Left kidney (tissue), 2 donors: Measurements from ENCODE around the gene APOL6. TPM values are rescaled to one million over a fixed set of nuclear protein-coding genes. Genes with fewer than 3 reads are reported as not detected.

Experiments
- DNase-seq: peaks from one replicate; pipeline ENCODE4 v3.0.0-alpha.2; 2013
- polyA plus RNA-seq: library from polyadenylated mRNA; unstranded; fragments of 120-200 nt; gene quantifications from one replicate; pipeline ENCODE4 v1.2.1, GENCODE V29; 2013; ENCODE audit not compliant: insufficient read length

Gene APOL6
- polyA plus RNA-seq, 1 donor: 4.8 TPM

GRCh38 chr22:35717572-35717971, 69.3 kb downstream of the APOL6 start, which contains the start of gene APOL5:
APOL5 (plus strand) TSS chr22:35717872; CDS start chr22:35717872, 0 bp downstream.
- no peak for DNase-seq

Other genes with a start within 250 kb of the APOL6 start
- 72.4 TPM for gene MCM5, start 248.3 kb upstream of the APOL6 start, polyA plus RNA-seq
- gene RASD2, start 107.6 kb upstream of the APOL6 start, polyA plus RNA-seq: 1.5 TPM
- not detected for gene MB, start 31.1 kb upstream of the APOL6 start, polyA plus RNA-seq
- not detected for gene APOL5, start 69.4 kb downstream of the APOL6 start, polyA plus RNA-seq